HEK293 (cell line): ENCODE results near the gene HS1BP3.
A peak's percentile ranks its signal among the peaks of the same experiment; 100 is the strongest.

ENCODE experiments used
- CTCF ChIA-PET: fragments of 350-600 bp; formaldehyde crosslinking; extraction: SDS; loops from one replicate; lab custom pipeline; 2021; ENCODE audit warnings: antibody characterized with exemption; lab: Yijun Ruan, JAX
- POLR2A ChIA-PET: fragments of 300-600 bp; formaldehyde crosslinking; extraction: SDS; loops from one replicate; lab custom pipeline; 2020; ENCODE audit warnings: antibody characterized with exemption, inconsistent platforms; lab: Yijun Ruan, JAX
- H3K27ac ChIP-seq: fragments of 200-500 bp; sonication (Bioruptor generic); 2 replicates; pipeline ENCODE4 v1.5.1; 2014; ENCODE audit warnings: low read depth, low read length, control low read depth, inconsistent platforms; ENCODE audit errors: extremely low read depth
- H3K36me3 ChIP-seq, 2 experiments: fragments of 200-500 bp in 1 of 2; sonication (Bioruptor generic) in 1 of 2; 1 replicate in 1 of 2; 2 replicates in 1 of 2; pipeline ENCODE4 v1.5.1; 2014 to 2017; ENCODE audit warnings: inconsistent platforms in 2 of 2, low read length in 2 of 2; ENCODE audit not compliant: control insufficient read depth in 2 of 2, insufficient read depth in 1 of 2
- H3K4me1 ChIP-seq: fragments of 200-500 bp; sonication (Bioruptor generic); 2 replicates; pipeline ENCODE4 v1.5.1; 2014; ENCODE audit warnings: mild to moderate bottlenecking, low read length, inconsistent platforms; ENCODE audit not compliant: control insufficient read depth, insufficient read depth
- H3K4me3 ChIP-seq: 2 replicates; pipeline ENCODE4 v1.5.1; 2011; ENCODE audit warnings: low read depth, mild to moderate bottlenecking, control low read depth, low read length, moderate library complexity
- H3K9me3 ChIP-seq: fragments of 200-500 bp; sonication (Bioruptor generic); 2 replicates; pipeline ENCODE4 v1.5.1; 2014; ENCODE audit warnings: low read depth, low read length, inconsistent platforms; ENCODE audit not compliant: control insufficient read depth, insufficient read depth
- CTCF ChIP-seq: fragments of 450-650 bp; formaldehyde crosslinking; IDR thresholded peaks from 2 replicates; pipeline ENCODE4 v1.5.1; 2016; ENCODE audit warnings: missing biosample characterization, missing genetic modification characterization
- EGR2 ChIP-seq: fragments of 450-650 bp; formaldehyde crosslinking; IDR thresholded peaks from 2 replicates; pipeline ENCODE4 v1.5.1; 2016; ENCODE audit warnings: low read depth, missing biosample characterization, missing genetic modification characterization
- PATZ1 ChIP-seq: fragments of 450-650 bp; formaldehyde crosslinking; IDR thresholded peaks from 2 replicates; pipeline ENCODE4 v1.5.1; 2016; ENCODE audit warnings: missing biosample characterization, missing genetic modification characterization
- SCRT1 ChIP-seq: fragments of 450-650 bp; formaldehyde crosslinking; IDR thresholded peaks from 2 replicates; pipeline ENCODE4 v1.5.1; 2016; ENCODE audit warnings: missing biosample characterization, missing genetic modification characterization, borderline replicate concordance
- YY1 ChIP-seq: fragments of 450-650 bp; formaldehyde crosslinking; IDR thresholded peaks from 2 replicates; pipeline ENCODE4 v1.5.1; 2018; ENCODE audit warnings: missing biosample characterization, missing genetic modification characterization
- ZBTB17 ChIP-seq: fragments of 450-650 bp; formaldehyde crosslinking; IDR thresholded peaks from 2 replicates; pipeline ENCODE4 v1.5.1; 2016; ENCODE audit warnings: missing biosample characterization, missing genetic modification characterization
- ZBTB20 ChIP-seq: fragments of 450-650 bp; formaldehyde crosslinking; IDR thresholded peaks from 2 replicates; pipeline ENCODE4 v1.5.1; 2016; ENCODE audit warnings: missing biosample characterization, missing genetic modification characterization
- ZFHX2 ChIP-seq: fragments of 450-650 bp; formaldehyde crosslinking; conservative IDR thresholded peaks from 2 replicates; pipeline ENCODE4 v1.5.1; 2016; ENCODE audit warnings: missing biosample characterization, missing genetic modification characterization
- ZNF114 ChIP-seq: fragments of 450-650 bp; formaldehyde crosslinking; IDR thresholded peaks from 2 replicates; pipeline ENCODE4 v1.5.0; 2017; ENCODE audit warnings: missing biosample characterization, missing genetic modification characterization
- ZNF2 ChIP-seq: fragments of 450-650 bp; formaldehyde crosslinking; IDR thresholded peaks from 2 replicates; pipeline ENCODE4 v1.5.1; 2016; ENCODE audit warnings: missing biosample characterization, missing genetic modification characterization
- ZNF274 ChIP-seq, 2 experiments: fragments of 200-500 bp in 1 of 2; fragments of 450-650 bp in 1 of 2; sonication (Bioruptor generic) in 1 of 2; formaldehyde crosslinking in 1 of 2; IDR thresholded peaks; 2 replicates each; pipeline versions ENCODE4 v1.5.1 to v1.6.1; 2014 to 2016; ENCODE audit warnings: borderline replicate concordance in 1 of 2, inconsistent platforms in 1 of 2, low read length in 1 of 2, missing biosample characterization in 1 of 2, missing genetic modification characterization in 1 of 2
- ZNF280C ChIP-seq: fragments of 450-650 bp; formaldehyde crosslinking; IDR thresholded peaks from 2 replicates; pipeline ENCODE4 v1.5.1; 2016; ENCODE audit warnings: missing biosample characterization, missing genetic modification characterization
- ZNF324 ChIP-seq: fragments of 450-650 bp; formaldehyde crosslinking; IDR thresholded peaks from 2 replicates; pipeline ENCODE4 v1.5.1; 2016; ENCODE audit warnings: missing biosample characterization, missing genetic modification characterization
- ZNF488 ChIP-seq: fragments of 450-650 bp; formaldehyde crosslinking; IDR thresholded peaks from 2 replicates; pipeline ENCODE4 v1.5.1; 2016; ENCODE audit warnings: missing biosample characterization, missing genetic modification characterization
- ZNF596 ChIP-seq: fragments of 450-650 bp; IDR thresholded peaks from 2 replicates; pipeline ENCODE4 v1.5.0; 2018; ENCODE audit warnings: missing biosample characterization, mild to moderate bottlenecking, missing genetic modification characterization, moderate library complexity
- ZNF600 ChIP-seq: fragments of 450-650 bp; formaldehyde crosslinking; IDR thresholded peaks from 2 replicates; pipeline ENCODE4 v1.5.1; 2016; ENCODE audit warnings: missing biosample characterization, missing genetic modification characterization
- ZNF629 ChIP-seq: fragments of 450-650 bp; formaldehyde crosslinking; IDR thresholded peaks from 2 replicates; pipeline ENCODE4 v1.5.1; 2017; ENCODE audit warnings: missing biosample characterization, missing genetic modification characterization
- ZNF654 ChIP-seq: fragments of 450-650 bp; formaldehyde crosslinking; IDR thresholded peaks from 2 replicates; pipeline ENCODE4 v1.5.1; 2016; ENCODE audit warnings: low read depth, missing biosample characterization, missing genetic modification characterization
- ZNF658 ChIP-seq: fragments of 450-650 bp; formaldehyde crosslinking; IDR thresholded peaks from 2 replicates; pipeline ENCODE4; 2016; ENCODE audit warnings: missing biosample characterization, missing genetic modification characterization
- ZNF768 ChIP-seq: fragments of 450-650 bp; formaldehyde crosslinking; IDR thresholded peaks from 2 replicates; pipeline ENCODE4 v1.5.1; 2018; ENCODE audit warnings: missing biosample characterization, mild to moderate bottlenecking, missing genetic modification characterization
- ZNF843 ChIP-seq: fragments of 450-650 bp; formaldehyde crosslinking; IDR thresholded peaks from 2 replicates; pipeline ENCODE4 v1.5.1; 2016; ENCODE audit warnings: missing biosample characterization, missing genetic modification characterization

The HS1BP3 gene

GRCh38 chr2:20643826-20644225 lies 7.1 kb downstream of the HS1BP3 start:
- ChIA-PET POLR2A (interaction anchor here (6.1 kb wide), 1 partner anchor 197 kb away, joined by 62 read pairs; the partner anchor contains the start of gene RHOB), CTCF (interaction anchor here (0.9 to 5.9 kb wide), 18 partner anchors 8 to 340 kb away, joined by 3 to 93 read pairs (median 10); partner anchors contain the start of gene RHOB)
- Histone ChIP-seq H3K36me3 (peaks cover 0 to 75% of the 10 kb centered on the region in 2 experiments; a peak in 1 of 3 replicates), H3K9me3 (no peaks in the 10 kb centered on the region), H3K4me1 (no peaks in the 10 kb centered on the region), H3K4me3 (no peak overlapping the region), H3K27ac (no peak overlapping the region)
- TF ChIP-seq ZNF596 (tag by site-specific recombination) = no peak
- TF ChIP-seq ZNF629 (tag by site-specific recombination) = no peak
- TF ChIP-seq ZNF280C (tag by site-specific recombination) = no peak
- TF ChIP-seq ZNF768 = no peak
- no peak for TF ChIP-seq ZNF114

- ChIA-PET POLR2A (interaction anchor here (6.1 kb wide), 1 partner anchor 196 kb away, joined by 62 read pairs; the partner anchor contains the start of gene RHOB), CTCF (interaction anchor here (0.5 to 5.9 kb wide), 42 partner anchors 8 to 733 kb away, joined by 3 to 93 read pairs (median 6); partner anchors contain the start of genes HS1BP3 and RHOB)
- Histone ChIP-seq H3K4me1 (no peaks in the 10 kb centered on the region), H3K36me3 (peaks cover 0 to 82% of the 10 kb centered on the region in 2 experiments; a peak in 1 of 3 replicates), H3K27ac (no peak overlapping the region), H3K9me3 (no peaks in the 10 kb centered on the region), H3K4me3 (no peak overlapping the region)
- TF ChIP-seq EGR2 (tag by site-specific recombination) (0 out of 2 replicates have a peak, but pooled peaks have one; percentile 9), SCRT1 (tag by site-specific recombination) (no peak), ZFHX2 (tag by site-specific recombination) (peak; percentile 48; the same call in 1 of the 2 replicates)
Observed at GRCh38 chr2:20643060-20643459, 7.8 kb downstream of the HS1BP3 start.

- Histone ChIP-seq H3K4me3 (no peak overlapping the region), H3K9me3 (no peaks in the 10 kb centered on the region), H3K4me1 (no peaks in the 10 kb centered on the region), H3K36me3 (peaks cover 0 to 90% of the 10 kb centered on the region in 2 experiments; a peak in 1 of 3 replicates), H3K27ac (no peak overlapping the region)
- TF ChIP-seq ZBTB17 = peak; percentile 38; the same call in 1 of the 2 replicates
- TF ChIP-seq ZNF488 (tag by site-specific recombination) = no peak
- peak; percentile 28; the same call in 1 of the 2 replicates for TF ChIP-seq ZNF2 (tag by site-specific recombination)
- peak; percentile 52; the same call in 1 of the 2 replicates for TF ChIP-seq ZBTB20
- peak; percentile 46; the same call in 1 of the 2 replicates for TF ChIP-seq ZNF600
- TF ChIP-seq PATZ1 (tag by site-specific recombination) = 0 out of 2 replicates have a peak, but pooled peaks have one; percentile 14
- TF ChIP-seq CTCF = peak; percentile 88
- TF ChIP-seq ZNF658 (tag by site-specific recombination) = no peak
- no peak for TF ChIP-seq ZNF843 (tag by site-specific recombination)
- peak; percentile 61 for TF ChIP-seq ZNF654 (tag by site-specific recombination)
- TF ChIP-seq YY1 (tag by site-specific recombination) = no peak
- TF ChIP-seq ZNF324 = no peak
- no peak for TF ChIP-seq ZNF274 (IDR thresholded peaks at IDR 0.05; ENCODE audit: low read length)
- TF ChIP-seq ZNF274 (tag by site-specific recombination; IDR thresholded peaks at IDR 0.05; ENCODE audit: borderline replicate concordance) = no peak
- ChIA-PET POLR2A (interaction anchor here (0.7 to 6.1 kb wide), 4 partner anchors 9 to 195 kb away, joined by 3 to 62 read pairs (median 3); partner anchors contain the start of gene RHOB), CTCF (interaction anchor here (0.5 to 5.9 kb wide), 51 partner anchors 8 to 732 kb away, joined by 3 to 93 read pairs (median 5); partner anchors contain the start of genes HS1BP3 and RHOB)
Observed at GRCh38 chr2:20642055-20642971, 8.6 kb downstream of the HS1BP3 start.
